ENCODE data around the gene CDIP1.

Gene CDIP1

GRCh38 chr16:4489030-4489429 is 49.5 kb downstream of the CDIP1 start:
- no peak for DNase-seq (ENCODE audit: low read depth, low spot score)

- DNase-seq (ENCODE audit: low read depth, low spot score) = no peak
Observed at GRCh38 chr16:4488499-4488967, 50.0 kb downstream of the CDIP1 start.

- no peak for DNase-seq (ENCODE audit: low read depth, low spot score)
Observed at GRCh38 chr16:4487955-4488498, 50.5 kb downstream of the CDIP1 start.

GRCh38 chr16:4486126-4486893 is 52.3 kb downstream of the CDIP1 start:
- DNase-seq (ENCODE audit: low read depth, low spot score) = no peak

- DNase-seq (ENCODE audit: low read depth, low spot score) = no peak
Observed at GRCh38 chr16:4481963-4482362, 56.6 kb downstream of the CDIP1 start.

- DNase-seq (ENCODE audit: low read depth, low spot score) = no peak
Observed at GRCh38 chr16:4481526-4481925, 57.0 kb downstream of the CDIP1 start.

- no peak for DNase-seq (ENCODE audit: low read depth, low spot score)
Observed at GRCh38 chr16:4477966-4478365, 60.6 kb downstream of the CDIP1 start.

- DNase-seq (ENCODE audit: low read depth, low spot score) = peak; percentile 71
Observed at GRCh38 chr16:4475880-4476788, 62.4 kb downstream of the CDIP1 start, which contains the start of gene HMOX2. Gene HMOX2, plus strand, starts transcription at chr16:4476398. Its CDS starts 29,127 bp downstream, at chr16:4505525.

GRCh38 chr16:4474192-4474961 is 64.2 kb downstream of the CDIP1 start, which contains the start of gene NMRAL1:
Gene NMRAL1, minus strand, starts transcription at chr16:4474625. Its CDS starts 493 bp downstream, at chr16:4474132.
- peak; percentile 73 for DNase-seq (ENCODE audit: low read depth, low spot score)

GRCh38 chr16:4472880-4473279 is 65.7 kb downstream of the CDIP1 start:
- no peak for DNase-seq (ENCODE audit: low read depth, low spot score)

- DNase-seq (ENCODE audit: low read depth, low spot score) = no peak
Observed at GRCh38 chr16:4471869-4472268, 66.7 kb downstream of the CDIP1 start.

GRCh38 chr16:4468972-4469371 is 69.6 kb downstream of the CDIP1 start:
- no peak for DNase-seq (ENCODE audit: low read depth, low spot score)

GRCh38 chr16:4467916-4468315 is 70.7 kb downstream of the CDIP1 start:
- DNase-seq (ENCODE audit: low read depth, low spot score) = no peak

- DNase-seq (ENCODE audit: low read depth, low spot score) = no peak
Observed at GRCh38 chr16:4465977-4466779, 72.4 kb downstream of the CDIP1 start.

GRCh38 chr16:4463522-4464163 is 74.9 kb downstream of the CDIP1 start:
- DNase-seq (ENCODE audit: low read depth, low spot score) = no peak

GRCh38 chr16:4461250-4462085 is 77.1 kb downstream of the CDIP1 start:
- no peak for DNase-seq (ENCODE audit: low read depth, low spot score)

GRCh38 chr16:4460936-4461249 is 77.7 kb downstream of the CDIP1 start:
- no peak for DNase-seq (ENCODE audit: low read depth, low spot score)

Data from smooth muscle cell of the brain vasculature (primary cell).